ENCODE results near the gene IL1RAPL2.

IL1RAPL2 gene

GRCh38 chrX:104854790-104855340 is 288.9 kb downstream of the IL1RAPL2 start (continued):
- TF ChIP-seq POU6F1 (CRISPR knock-in tag; IDR thresholded peaks at IDR 0.05; ENCODE audit: borderline replicate concordance, low read depth) (no peak), GLIS3 (CRISPR knock-in tag; IDR thresholded peaks at IDR 0.05) (no peak), SNAI2 (CRISPR knock-in tag; IDR thresholded peaks at IDR 0.05) (no peak), TSHZ2 (CRISPR knock-in tag; IDR thresholded peaks at IDR 0.05) (no peak)

GRCh38 chrX:104863466-104863865 is 297.5 kb downstream of the IL1RAPL2 start:
- ATAC-seq: no peak
- TF ChIP-seq CREB5 (CRISPR knock-in tag; IDR thresholded peaks at IDR 0.05; ENCODE audit: low read depth) (no peak), ZFP30 (CRISPR knock-in tag; IDR thresholded peaks at IDR 0.05) (no peak), CSRNP3 (CRISPR knock-in tag; IDR thresholded peaks at IDR 0.05) (no peak), ARNTL (CRISPR knock-in tag; IDR thresholded peaks at IDR 0.05; ENCODE audit: borderline replicate concordance, low read depth) (no peak), ZNF8 (CRISPR knock-in tag; IDR thresholded peaks at IDR 0.05) (no peak), TCF4 (CRISPR knock-in tag; IDR thresholded peaks at IDR 0.05; ENCODE audit: borderline replicate concordance) (no peak), PATZ1 (CRISPR knock-in tag; IDR thresholded peaks at IDR 0.05; ENCODE audit: borderline replicate concordance) (no peak), CSDC2 (CRISPR knock-in tag; IDR thresholded peaks at IDR 0.05) (no peak), TOX (CRISPR knock-in tag; IDR thresholded peaks at IDR 0.05; ENCODE audit: borderline replicate concordance) (no peak), ESRRG (CRISPR knock-in tag; IDR thresholded peaks at IDR 0.05) (no peak), OSR1 (CRISPR knock-in tag; IDR thresholded peaks at IDR 0.05) (no peak)

- no peak for ATAC-seq
- TF ChIP-seq POU6F1 (CRISPR knock-in tag; IDR thresholded peaks at IDR 0.05; ENCODE audit: borderline replicate concordance, low read depth) (no peak), ISL1 (CRISPR knock-in tag; IDR thresholded peaks at IDR 0.05) (no peak), ZNF70 (CRISPR knock-in tag; IDR thresholded peaks at IDR 0.05) (no peak), ZC3H10 (CRISPR knock-in tag; IDR thresholded peaks at IDR 0.05) (no peak), CSDC2 (CRISPR knock-in tag; IDR thresholded peaks at IDR 0.05) (no peak), TCF4 (CRISPR knock-in tag; IDR thresholded peaks at IDR 0.05; ENCODE audit: borderline replicate concordance) (no peak), OSR1 (CRISPR knock-in tag; IDR thresholded peaks at IDR 0.05) (no peak), TOX (CRISPR knock-in tag; IDR thresholded peaks at IDR 0.05; ENCODE audit: borderline replicate concordance) (no peak), ESRRG (CRISPR knock-in tag; IDR thresholded peaks at IDR 0.05) (no peak), PPARA (CRISPR knock-in tag; IDR thresholded peaks at IDR 0.05; ENCODE audit: borderline replicate concordance) (no peak), BACH2 (CRISPR knock-in tag; IDR thresholded peaks at IDR 0.05; ENCODE audit: borderline replicate concordance) (no peak), TSHZ2 (CRISPR knock-in tag; IDR thresholded peaks at IDR 0.05) (no peak), CREB5 (CRISPR knock-in tag; IDR thresholded peaks at IDR 0.05; ENCODE audit: low read depth) (no peak), ZFP30 (CRISPR knock-in tag; IDR thresholded peaks at IDR 0.05) (no peak), ARNTL (CRISPR knock-in tag; IDR thresholded peaks at IDR 0.05; ENCODE audit: borderline replicate concordance, low read depth) (no peak)
Observed at GRCh38 chrX:104864296-104864695, 298.3 kb downstream of the IL1RAPL2 start.
